Measurements from ENCODE around the gene RHOXF2B. TPM values are rescaled to one million over a fixed set of nuclear protein-coding genes. Genes with fewer than 3 reads are reported as not detected.

RHOXF2B gene
- not detected in 2 replicates for total RNA-seq

GRCh38 chrX:120077590-120077989, at the start of gene RHOXF2B:
Gene RHOXF2B (minus strand): TSS chrX:120077690. CDS start chrX:120077552, 138 bp downstream.

GRCh38 chrX:120115438-120115963, 38.0 kb upstream of the RHOXF2B start, which contains the start of gene RHOXF1:
Gene RHOXF1 (minus strand): TSS chrX:120115913. CDS start chrX:120115862, 51 bp downstream.

Other genes with a start within 250 kb of the RHOXF2B start
- gene UPF3B, start 224.7 kb downstream of the RHOXF2B start, total RNA-seq: 1.0 and 3.0 TPM in 2 replicates
- gene RNF113A, start 206.0 kb downstream of the RHOXF2B start, total RNA-seq: 14.6 and 20.4 TPM in 2 replicates
- 44.7 and 58.9 TPM in 2 replicates for gene NDUFA1, start 205.9 kb downstream of the RHOXF2B start, total RNA-seq
- not detected in 2 replicates for gene AKAP14, start 181.8 kb downstream of the RHOXF2B start, total RNA-seq
- 3.4 and 6.1 TPM in 2 replicates for gene NKAP, start 133.9 kb downstream of the RHOXF2B start, total RNA-seq
- not detected in 2 replicates for gene RHOXF1, start 38.2 kb upstream of the RHOXF2B start, total RNA-seq
- not detected in 2 replicates for gene RHOXF2, start 80.9 kb upstream of the RHOXF2B start, total RNA-seq
- gene ZBTB33, start 173.1 kb upstream of the RHOXF2B start, total RNA-seq: 13.2 and 20.1 TPM in 2 replicates
- 0.24 and 0.65 TPM in 2 replicates for gene TMEM255A, start 233.8 kb upstream of the RHOXF2B start, total RNA-seq

All from epithelial cell of alveolus of lung (primary cell).